HS-5 (cell line): ENCODE results near the gene MYH10.
"Not testable (repeated sequence)": the region's sequence is repeated elsewhere in the genome, so short reads cannot be mapped to it uniquely, and the experiment has no call there.

ENCODE experiments used
- DNase-seq: peaks from one replicate; pipeline ENCODE4 v3.0.0-alpha.2; 2012; ENCODE audit warnings: low read depth

Gene MYH10

DNA sequence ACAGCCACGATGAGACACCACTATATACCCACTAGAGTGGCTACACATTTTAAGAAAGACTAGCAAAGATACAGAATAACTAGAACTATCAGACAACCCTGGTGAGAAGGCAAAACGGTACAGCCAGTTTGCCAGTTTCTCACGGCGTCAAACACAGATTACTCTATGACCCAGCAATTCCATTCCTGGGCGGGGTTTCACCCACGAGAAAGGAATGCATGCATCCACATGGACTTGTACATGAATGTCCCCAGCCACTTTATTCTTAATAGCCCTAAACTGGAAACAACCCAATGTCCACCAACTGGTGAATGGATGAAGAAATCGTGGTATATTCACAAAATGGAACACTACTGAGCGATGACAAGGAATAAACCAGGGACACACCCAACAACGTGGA is 74.5 kb downstream of the MYH10 start:
- no peak for DNase-seq

DNA sequence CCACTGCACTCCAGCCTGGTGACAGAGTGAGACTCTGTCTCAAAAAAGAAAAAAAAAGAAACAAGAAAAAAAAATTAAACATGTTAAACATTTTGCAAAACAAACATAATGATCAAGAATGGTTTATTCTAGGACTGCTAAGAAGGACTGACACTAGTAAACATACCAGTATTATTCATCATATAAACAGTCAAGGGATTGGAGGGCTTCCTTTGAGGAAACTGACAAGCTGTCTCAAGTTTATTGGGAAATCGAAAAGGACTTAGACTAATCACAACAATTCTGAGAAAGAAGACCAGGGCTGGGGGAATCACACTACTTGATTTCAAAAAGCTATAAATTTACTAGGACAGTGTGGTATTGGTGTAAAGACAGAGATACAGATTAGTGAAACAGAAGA is 75.5 kb downstream of the MYH10 start:
- DNase-seq, result no peak

DNA sequence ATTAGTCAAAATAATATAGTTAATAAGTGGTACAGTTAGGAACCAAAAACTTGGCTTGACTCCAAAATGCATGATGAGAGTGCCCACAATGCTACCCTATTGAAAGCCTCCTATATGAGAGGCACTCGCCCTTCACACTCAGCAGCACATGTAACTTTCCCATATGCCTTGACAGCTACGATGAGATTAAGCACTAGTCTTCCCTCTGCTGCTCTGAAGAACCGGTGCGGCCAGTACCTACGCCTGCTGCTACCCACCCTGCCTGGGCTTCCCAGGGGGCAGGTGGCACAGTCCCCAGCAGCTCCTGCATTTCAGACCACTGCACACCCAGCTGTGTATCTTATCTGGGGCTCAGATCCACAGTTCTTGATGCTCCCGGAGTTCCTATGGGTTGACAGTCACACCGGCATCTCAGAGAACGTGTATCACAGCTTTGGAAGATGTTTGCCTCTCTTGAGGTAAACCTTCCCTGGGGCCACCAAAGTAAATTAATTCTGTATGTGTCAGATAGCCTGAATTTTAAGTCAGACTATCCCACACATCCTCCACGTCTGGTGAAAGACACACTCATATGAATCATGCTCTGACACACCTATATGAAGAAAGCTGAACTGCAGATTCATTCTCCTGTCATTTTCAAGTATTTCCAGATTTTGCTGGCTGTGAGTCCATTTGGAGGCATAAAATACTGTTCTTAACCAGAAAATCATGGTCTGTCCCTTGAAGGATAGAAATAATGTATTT is 77.8 kb downstream of the MYH10 start:
- peak; percentile 58 for DNase-seq

DNA sequence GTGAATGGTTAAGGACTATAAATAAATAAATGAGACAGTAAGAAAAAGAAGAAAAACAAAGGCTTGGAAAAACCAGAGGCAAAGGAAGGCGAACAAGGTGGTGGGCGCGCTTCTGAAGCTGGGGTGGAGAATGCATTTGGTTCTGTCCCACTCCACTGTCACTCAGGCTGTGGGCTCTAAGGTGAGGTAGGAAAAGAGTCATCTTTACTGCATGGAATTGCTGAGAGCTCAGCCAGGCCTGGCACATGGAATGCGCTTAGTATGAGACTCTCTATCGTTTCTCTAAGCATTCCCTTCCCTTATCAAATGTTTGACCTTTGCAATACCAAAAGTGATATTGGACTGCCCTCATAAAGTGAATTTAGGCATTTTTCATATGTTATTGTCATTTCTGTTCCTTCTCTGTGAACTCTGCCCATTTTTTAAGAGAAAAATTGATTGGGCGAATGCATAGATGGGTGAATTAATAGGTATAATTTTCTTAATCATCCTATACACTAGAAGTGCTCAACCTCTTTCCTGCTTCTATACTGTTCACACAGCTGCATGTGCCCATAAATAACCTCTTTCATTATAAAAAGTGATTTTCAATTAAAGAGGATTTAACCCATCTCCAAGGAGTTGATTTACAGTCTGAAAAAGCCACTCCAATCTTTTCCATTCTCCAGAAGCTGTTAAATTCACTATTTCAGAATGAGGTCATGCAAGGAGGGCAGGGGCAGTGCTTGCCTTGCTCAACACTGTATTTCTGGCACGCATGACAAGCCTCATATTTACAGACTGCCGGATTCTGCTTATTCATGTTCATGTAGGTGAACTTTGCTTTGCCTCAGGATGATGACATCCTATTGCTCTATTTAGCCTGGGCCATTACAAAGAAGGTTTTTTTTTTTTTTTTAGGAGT is 87.7 kb downstream of the MYH10 start:
- DNase-seq, result no peak

DNA sequence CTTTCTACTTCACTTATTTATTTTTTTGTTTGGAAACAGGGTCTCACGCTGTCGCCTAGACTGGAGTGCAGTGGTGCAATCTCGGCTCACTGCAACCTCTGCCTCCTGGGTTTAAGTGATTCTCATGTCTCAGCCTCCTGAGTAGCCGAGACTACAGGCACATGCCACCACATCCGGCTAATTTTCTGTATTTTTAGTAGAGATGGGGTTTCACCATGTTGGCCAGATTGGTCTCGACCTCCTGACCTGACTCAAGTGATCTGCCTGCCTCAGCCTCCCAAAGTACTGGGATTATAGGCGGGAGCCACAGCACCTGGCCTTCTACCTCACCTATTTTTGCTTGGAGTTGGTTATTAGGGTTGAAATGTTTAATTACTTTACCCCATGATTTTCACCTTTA is 90.5 kb downstream of the MYH10 start:
- DNase-seq, result not testable (repeated sequence)

DNA sequence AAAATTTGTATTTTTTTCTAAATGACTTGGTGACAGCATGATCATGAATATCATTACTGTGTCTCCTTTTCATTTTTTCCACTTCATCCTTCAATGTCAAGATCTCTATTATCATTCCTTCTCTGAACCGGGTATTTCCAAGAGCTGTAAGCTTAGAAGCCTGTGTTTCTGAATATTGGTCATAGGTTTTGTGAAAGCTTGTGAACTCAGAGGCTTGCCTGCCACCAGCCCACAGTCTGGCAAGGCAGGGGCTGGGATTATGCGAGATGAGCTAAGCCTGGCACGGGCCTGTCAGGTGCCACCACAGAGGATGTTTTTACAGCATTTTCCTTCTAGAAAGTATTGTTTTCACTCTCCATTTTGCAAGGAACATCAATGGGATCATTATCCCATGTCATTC is 92.8 kb downstream of the MYH10 start:
- DNase-seq, result no peak

DNA sequence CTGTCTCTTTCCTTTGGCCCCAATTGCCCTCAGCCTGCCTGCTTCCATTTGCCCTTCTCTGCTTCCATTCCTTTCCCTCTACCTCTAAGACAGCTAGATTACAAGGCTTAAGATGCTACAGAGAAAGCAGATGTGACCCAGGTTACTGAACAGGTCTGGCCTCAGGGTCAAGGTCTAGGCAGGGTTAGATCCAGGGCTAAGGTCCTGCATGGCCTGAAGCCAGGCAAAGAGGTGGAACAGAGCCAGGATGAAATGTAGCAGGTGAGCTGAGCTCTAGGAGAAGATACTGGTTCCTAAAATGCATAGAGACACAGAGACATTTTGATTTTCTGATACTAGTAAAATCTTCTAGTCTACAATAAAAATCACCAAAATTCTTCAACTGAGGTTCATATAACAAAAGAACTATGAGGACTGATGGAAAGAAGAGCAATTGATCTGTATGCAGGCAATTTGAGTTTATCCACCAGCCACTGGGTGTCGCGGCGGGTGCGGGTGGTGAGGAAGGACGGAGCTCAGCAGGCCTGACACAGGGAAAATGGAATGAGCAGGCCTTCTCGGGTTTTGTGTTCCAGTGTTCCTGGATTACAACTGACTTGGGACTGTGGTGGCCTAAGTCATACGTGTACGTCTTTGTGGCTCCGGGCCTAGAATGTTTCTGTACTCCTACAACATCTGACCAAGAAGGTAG is 95.9 kb downstream of the MYH10 start:
- no peak for DNase-seq

DNA sequence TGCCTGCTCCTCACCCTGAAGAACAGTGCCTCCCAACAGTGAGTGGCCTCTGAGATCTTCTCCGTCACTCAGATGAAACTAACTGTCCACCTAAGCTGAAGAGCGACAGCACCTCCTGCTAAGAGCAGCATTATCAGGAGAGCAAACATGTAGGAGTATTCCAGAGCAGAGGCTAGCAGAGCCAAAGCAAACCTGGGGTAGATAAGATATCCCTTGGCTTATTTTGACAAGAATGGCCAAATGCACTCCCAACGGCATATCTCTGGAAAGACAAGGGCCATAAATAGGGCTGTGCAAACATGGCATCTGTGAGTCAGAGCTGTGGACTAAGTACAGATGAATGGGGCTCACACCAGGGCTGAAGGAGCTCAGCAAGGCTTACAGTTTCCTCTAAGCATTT is 98.5 kb downstream of the MYH10 start:
- no peak for DNase-seq

DNA sequence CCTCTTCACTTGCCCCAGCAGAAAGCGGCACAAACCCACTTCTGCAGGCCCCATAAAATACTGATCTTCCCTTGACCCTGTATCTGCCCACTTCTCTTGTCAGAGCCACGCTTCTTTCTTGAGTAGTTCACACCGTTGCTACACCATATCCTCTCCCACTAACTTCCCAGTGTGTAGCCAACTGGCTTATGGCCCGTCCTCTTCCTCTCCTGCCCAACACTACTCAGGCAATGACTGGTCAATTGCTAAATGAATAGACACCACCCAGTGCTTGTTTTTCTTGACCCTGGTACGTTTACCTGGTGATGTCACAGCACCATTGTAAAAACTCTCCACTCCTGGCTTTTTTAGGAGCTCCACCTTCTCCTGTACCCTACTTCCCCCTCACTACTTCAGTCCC is 107.9 kb downstream of the MYH10 start:
- DNase-seq, result no peak

DNA sequence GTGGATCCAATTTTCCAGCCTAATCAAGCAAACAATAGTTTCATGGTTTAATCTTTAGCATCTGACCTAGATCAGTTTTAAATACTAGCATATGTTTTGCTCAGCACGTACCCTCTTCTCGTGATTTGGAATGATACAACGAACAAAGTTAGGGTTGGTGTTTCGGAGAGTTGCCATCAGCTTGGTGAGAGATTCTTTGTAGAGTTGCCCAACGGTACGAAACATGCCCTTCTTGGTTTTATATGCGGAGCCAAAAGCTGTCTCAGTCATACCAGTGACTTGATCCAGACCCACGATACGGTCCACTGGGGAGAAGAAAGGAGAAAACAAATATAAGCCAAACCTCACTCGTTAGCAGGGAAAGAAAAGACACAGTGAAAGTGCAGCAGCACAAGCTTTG is 109.5 kb downstream of the MYH10 start:
- no peak for DNase-seq

DNA sequence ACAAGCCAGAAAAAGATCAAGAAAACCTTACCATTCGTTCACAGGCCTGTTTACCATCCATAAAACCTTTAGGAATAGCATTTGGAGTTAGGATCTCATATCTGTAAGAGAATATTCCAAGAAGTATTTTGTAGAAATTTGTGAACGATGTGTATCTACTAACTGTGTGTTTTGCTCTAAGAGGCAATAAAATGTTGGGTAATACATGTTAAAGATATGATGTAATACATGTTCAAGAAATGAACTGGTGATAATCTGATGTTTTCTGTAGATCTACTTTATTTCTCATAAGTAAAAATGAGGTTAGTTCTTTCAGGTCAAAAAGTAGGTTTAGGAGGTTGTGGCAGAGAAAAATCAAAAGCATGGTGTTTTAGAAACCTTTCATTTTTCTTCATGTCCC is 111.7 kb downstream of the MYH10 start:
- no peak for DNase-seq

DNA sequence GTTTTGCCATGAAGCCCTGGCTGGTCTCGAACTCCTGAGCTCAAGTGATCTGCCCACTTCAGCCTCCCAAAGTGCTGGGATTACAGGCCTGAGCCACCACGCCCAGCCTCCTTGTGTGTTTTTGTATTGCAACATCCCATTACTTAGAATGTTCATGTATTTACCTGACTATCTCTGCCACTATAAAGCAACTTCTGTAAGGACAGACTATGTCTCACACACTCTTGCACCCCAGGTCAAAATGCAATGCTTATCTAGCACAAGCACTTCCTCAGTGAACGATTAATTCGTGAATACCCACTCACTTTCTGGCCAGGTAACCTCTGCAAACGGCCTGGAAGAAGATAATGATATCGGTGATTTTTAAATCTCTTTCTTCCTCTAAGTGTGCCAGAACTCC is 112.2 kb downstream of the MYH10 start:
- DNase-seq, result no peak

DNA sequence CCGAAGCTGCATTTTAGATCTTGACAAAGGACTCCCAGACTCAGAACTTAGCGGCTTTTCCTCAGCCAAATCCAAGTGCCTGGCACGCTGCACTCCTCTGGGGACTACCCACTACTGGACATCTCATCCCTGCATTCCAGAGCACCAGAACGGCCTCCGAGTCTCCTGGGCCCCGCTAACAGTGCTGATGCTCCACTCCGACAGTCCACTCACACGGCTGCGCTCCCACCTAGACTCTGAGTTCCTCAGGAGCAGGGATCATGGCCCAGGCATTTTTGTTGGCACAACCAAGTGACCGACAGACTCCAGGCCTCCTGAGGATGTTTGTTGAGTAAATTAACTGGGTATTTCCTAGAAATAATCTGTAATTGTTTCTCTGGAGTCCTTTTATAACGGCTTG is 115.7 kb downstream of the MYH10 start:
- DNase-seq, result no peak

DNA sequence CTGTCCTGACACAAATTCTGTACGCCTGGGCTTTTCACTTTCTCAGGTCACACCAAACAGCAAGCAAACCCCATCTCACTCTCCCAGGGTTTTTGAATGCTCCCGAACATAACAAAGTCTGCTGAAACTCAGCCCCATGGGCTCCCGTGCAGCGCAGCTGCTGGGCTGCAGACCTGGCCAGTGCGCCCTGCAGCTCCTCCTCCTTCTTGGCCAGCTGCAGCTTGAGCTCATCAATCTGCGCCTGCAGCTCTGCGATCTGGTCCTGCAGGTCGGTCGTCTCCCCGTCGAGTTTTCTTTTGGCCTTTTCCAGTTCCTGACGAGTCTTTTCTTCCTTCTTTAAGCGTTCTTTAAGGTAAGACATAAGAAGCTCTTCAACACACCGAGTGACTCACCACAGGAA is 124.4 kb downstream of the MYH10 start:
- DNase-seq, result no peak

DNA sequence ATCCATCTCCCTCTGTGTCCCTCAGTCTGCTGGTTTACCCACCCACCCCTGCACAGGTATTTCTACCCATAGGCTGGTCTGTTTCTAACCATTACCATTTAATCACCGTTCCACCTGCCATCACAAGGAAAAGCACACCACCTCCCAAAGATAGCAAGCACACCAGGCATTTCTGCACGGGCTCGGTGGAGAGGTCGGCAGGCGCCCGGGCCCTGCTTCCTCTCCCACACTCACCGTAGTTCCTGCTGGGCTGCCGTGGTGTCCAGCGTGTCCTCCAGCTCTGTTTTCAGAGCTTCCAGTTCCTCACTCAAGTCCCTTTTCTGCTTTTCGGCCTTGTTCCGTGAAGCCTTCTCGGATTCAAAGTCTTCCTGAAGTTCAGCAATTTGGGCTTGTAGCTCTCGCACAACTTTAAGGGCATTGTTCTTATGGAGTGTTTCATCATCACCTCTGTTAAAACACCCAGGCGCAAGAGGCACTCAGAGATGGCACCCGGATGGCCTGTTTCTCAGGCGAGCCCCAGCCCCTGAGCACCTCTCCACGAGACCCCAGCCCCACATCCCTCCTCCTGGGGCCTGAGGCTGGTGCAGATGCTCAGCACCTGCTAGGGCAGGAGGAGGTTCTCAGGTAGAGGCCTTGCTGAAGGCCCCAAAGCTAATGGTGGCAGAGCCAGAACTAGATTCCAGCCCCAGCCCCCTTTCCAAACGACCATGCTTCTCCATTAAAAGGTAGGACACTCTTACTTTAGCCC is 125.9 kb downstream of the MYH10 start:
- DNase-seq, result no peak

DNA sequence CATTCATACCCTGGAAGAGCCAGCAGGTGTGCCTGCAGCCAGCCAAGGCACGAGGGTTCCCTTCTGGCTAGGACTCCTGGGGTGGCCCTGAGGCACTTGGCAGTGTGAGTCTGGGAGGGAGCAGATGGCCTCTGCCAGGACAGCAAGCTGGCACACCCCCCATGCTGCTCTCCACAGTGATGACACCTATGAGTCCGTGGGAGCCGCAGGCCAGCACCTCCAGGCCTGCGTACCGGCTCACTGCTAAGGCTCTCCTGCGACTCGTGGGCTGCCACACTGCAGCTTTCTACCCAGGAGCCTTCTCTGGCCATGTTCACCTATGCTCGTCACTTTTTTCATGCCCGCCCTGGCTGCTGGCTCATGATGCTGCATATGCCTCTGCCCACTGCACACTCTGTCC is 126.7 kb downstream of the MYH10 start:
- DNase-seq, result no peak

DNA sequence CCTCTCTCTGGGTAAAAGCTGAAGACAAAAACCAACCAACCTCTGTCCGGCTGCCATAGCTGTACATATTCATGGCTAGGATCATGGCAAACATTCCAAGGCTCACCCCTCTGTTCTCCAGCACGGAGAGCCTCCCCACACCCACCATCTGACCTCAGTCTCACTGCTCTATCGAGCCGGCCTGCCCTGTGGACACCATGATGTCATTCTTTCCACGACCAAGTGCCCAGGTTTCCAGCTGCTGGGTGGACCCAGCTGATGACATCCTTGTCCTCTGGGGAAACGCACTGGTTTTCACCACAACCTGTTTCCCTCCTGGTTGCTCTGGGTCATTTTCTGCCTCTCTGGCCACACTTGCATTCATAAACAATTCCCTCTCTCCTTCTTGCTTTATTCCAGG is 127.2 kb downstream of the MYH10 start:
- DNase-seq, result no peak

DNA sequence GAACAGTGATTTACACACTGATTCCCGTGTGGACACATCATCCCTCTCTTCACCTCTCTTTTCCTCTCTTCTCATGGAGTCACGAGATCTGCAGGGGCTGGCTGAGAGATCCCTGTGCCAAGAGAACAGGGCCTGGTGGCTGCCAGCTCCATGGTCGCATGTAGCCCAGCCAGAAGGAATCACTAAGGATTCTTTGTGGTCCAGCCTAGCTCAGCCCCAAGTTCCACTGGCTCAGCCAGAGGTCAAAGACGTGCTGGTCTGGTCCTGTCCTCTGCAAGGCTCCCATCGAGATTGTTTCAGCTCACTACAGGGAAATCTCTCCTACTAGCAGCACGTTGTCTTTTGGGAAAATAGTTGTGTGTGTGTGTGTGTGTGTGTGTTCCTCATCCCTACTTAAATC is 128.4 kb downstream of the MYH10 start:
- DNase-seq, result no peak

DNA sequence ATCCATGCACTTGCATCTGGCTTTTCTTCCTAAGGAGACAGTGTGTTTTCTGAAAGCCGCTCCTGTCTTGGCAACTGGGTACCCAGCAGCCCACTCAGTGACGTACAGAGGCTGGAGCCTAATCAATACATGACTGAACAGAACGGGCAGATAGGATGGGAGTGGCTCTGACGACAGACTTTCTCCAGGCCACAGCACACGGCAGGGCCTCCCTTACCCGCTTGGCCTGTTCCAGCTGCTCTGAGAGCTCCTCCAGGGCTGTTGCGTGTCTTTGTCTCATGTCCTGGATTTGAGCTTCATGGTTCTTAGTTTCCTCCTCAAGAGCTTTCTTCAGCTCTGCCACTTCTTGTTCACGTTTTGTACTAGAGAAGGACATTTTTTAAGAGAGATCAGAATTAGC is 129.9 kb downstream of the MYH10 start:
- no peak for DNase-seq

DNA sequence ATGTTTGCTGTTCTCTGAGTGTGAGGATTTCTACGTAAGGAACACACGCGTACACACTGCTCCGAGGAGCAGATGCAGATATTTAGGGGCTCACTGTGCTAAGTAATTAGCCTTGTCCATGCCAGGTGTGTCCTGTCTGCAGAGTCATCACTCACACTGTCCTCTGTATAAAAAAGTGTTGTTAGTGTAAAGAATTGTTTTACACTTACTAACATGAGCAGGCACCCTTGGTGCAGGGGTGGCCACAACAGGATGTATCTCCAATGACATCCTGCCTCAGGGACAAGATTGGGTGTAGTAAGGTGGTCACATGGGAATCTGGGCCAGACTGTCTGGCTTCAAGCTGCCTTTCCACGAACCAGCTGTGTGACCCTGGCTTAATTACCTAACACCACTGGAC is 130.9 kb downstream of the MYH10 start:
- no peak for DNase-seq

DNA sequence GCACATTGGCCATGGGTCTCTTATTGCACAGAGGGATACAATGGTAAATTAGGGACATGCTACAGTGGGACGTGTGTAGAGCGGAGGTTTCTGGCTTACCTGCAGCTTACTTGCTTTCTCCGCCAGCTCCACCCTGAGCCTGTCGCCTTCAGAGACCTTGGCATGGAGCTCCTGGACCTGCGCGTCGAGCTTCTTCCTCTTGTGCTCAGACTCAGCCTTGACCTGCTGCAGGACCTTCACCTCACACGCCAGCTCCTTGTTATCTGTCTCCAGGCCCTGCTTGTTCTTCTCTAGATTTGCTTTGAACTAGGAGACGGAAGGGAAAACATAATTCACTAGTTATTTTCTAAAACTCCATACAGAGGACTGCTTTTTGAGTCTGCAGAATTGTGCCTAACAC is 131.4 kb downstream of the MYH10 start:
- DNase-seq, result no peak

DNA sequence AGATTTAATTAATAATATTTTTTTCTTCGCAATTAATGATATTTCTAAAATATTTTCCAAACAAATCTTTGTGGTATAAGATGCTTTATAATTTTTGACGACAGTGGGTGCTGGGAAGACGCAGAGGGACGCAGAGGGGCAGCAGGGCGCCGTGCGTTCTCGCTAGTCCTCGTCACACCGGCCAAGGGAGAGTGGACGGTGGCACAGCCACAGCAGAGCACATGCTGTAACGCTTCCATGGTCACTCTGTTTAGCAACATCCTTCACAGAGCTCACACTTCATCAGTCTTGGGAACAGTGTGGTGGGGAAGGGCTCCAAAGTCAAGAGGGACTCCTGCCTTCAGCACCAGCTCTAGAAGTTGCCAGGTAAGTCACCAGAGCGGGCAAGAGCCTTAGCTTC is 134.4 kb downstream of the MYH10 start:
- DNase-seq, result no peak
